AG09309 (cell line): ENCODE data around the gene MTHFSD.

Experiments used
- DNase-seq: peaks from one replicate; pipeline ENCODE4 v3.0.0-alpha.2; 2010; ENCODE audit warnings: low read depth
- H3K4me3 ChIP-seq: 2 replicates; pipeline ENCODE4 v1.5.1; 2011; ENCODE audit warnings: mild to moderate bottlenecking, low read depth, low read length, moderate library complexity; ENCODE audit not compliant: control insufficient read depth
- TF ChIP-seq, protein P1 (sequence below): IDR thresholded peaks from 2 replicates; pipeline ENCODE4 v1.5.1; 2011; ENCODE audit warnings: mild to moderate bottlenecking, low read depth, low read length, inconsistent platforms; ENCODE audit not compliant: insufficient read depth, control insufficient read depth; ENCODE audit errors: missing control alignments

Gene MTHFSD

DNA sequence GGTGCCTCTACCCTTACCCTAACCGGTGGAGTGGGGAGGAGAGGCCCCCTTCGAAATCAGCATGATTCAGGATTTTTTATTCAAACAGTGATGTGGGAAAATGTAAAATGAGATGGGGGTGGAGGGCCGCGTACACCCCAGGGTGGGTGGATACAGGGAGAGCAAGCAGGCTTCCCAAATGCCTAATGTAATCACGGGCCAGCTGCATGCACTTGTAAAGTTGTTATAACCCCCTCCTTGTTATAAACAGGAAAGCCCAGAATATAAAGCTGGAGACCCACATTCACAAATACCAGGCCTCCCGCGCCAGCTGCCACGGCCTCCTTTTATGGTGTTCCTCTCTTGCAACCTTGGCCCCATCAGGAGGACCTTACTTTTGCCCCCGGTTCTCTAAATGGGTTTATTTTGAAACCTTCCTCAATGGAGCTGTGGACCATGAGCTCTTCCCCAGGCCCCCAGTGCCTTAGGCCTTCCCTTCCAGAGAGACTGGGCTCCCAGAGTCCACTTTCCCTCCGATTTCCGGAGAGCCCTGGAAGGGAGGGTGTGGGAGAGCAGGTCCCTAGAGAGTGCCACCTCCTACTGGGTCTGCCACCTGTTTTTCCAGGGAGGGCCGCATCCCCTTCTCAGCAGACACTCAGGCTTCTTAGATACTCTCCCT lies 22.4 kb upstream of the MTHFSD start:
- no peak for DNase-seq
- H3K4me3 ChIP-seq, result no peak overlapping the region
- TF ChIP-seq, protein P1, sequence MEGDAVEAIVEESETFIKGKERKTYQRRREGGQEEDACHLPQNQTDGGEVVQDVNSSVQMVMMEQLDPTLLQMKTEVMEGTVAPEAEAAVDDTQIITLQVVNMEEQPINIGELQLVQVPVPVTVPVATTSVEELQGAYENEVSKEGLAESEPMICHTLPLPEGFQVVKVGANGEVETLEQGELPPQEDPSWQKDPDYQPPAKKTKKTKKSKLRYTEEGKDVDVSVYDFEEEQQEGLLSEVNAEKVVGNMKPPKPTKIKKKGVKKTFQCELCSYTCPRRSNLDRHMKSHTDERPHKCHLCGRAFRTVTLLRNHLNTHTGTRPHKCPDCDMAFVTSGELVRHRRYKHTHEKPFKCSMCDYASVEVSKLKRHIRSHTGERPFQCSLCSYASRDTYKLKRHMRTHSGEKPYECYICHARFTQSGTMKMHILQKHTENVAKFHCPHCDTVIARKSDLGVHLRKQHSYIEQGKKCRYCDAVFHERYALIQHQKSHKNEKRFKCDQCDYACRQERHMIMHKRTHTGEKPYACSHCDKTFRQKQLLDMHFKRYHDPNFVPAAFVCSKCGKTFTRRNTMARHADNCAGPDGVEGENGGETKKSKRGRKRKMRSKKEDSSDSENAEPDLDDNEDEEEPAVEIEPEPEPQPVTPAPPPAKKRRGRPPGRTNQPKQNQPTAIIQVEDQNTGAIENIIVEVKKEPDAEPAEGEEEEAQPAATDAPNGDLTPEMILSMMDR, result no peak

GRCh38 chr16:86576591-86577313 lies 21.7 kb upstream of the MTHFSD start:
- TF ChIP-seq, protein P1, result no peak
- H3K4me3 ChIP-seq, result peak overlapping the region; percentile 55
- no peak for DNase-seq

- peak overlapping the region; percentile 55 for H3K4me3 ChIP-seq
- peak; percentile 84 for DNase-seq
- TF ChIP-seq, protein P1, result peak; percentile 91
Observed at GRCh38 chr16:86575754-86576557, 20.9 kb upstream of the MTHFSD start.

GRCh38 chr16:86575095-86575685 lies 20.2 kb upstream of the MTHFSD start:
- TF ChIP-seq, protein P1, result no peak
- no peak for DNase-seq
- H3K4me3 ChIP-seq, result no peak overlapping the region

DNA sequence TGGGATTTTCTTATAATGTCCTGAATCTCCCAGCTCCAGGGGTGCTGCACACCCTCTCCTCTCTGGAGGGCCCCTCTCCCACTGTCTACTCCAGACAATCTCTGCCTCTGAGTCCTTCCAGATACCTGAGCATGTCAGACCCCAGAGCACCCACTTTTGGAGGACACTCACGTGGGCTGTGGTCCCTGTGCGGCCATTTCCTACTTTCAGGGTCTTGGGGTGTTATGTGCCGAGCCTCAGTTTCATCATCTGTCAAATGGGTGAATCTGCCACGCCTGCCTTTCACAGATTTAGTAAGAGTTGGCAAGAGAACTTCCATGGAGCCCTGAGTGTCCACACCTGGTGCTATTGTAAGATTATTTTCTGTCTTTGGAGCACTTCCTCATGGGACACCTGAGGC lies 19.6 kb upstream of the MTHFSD start:
- TF ChIP-seq, protein P1, result no peak
- no peak for DNase-seq

More for the DNA sequence above, 19.6 kb upstream of the MTHFSD start:
- H3K4me3 ChIP-seq, result no peak overlapping the region
